ENCODE measurements around the gene COL25A1. TPM values are rescaled to one million over a fixed set of nuclear protein-coding genes. Genes with fewer than 3 reads are reported as not detected.

COL25A1 gene
- total RNA-seq, 1 donor from 2014 or later: 4.3 TPM

GRCh38 chr4:108946237-108946636 is 356.2 kb downstream of the COL25A1 start:
- no peak for DNase-seq (ENCODE audit: low read depth)
- Histone ChIP-seq H3K27me3 (ENCODE audit: control insufficient read depth, insufficient read depth, low read length) (no peaks in the 10 kb centered on the region), H3K36me3 (ENCODE audit: control insufficient read depth, insufficient read depth, low read length) (no peaks in the 10 kb centered on the region), H3K4me3 (ENCODE audit: low read depth, low read length) (no peak overlapping the region)
- TF ChIP-seq, protein P1, sequence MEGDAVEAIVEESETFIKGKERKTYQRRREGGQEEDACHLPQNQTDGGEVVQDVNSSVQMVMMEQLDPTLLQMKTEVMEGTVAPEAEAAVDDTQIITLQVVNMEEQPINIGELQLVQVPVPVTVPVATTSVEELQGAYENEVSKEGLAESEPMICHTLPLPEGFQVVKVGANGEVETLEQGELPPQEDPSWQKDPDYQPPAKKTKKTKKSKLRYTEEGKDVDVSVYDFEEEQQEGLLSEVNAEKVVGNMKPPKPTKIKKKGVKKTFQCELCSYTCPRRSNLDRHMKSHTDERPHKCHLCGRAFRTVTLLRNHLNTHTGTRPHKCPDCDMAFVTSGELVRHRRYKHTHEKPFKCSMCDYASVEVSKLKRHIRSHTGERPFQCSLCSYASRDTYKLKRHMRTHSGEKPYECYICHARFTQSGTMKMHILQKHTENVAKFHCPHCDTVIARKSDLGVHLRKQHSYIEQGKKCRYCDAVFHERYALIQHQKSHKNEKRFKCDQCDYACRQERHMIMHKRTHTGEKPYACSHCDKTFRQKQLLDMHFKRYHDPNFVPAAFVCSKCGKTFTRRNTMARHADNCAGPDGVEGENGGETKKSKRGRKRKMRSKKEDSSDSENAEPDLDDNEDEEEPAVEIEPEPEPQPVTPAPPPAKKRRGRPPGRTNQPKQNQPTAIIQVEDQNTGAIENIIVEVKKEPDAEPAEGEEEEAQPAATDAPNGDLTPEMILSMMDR (IDR thresholded peaks at IDR 0.05; ENCODE audit: insufficient read depth, low read length, poor library complexity, severe bottlenecking): no peak

- TF ChIP-seq, protein P1 (IDR thresholded peaks at IDR 0.05; ENCODE audit: insufficient read depth, low read length, poor library complexity, severe bottlenecking): no peak
- DNase-seq (ENCODE audit: low read depth): no peak
- H3K4me3 ChIP-seq (ENCODE audit: low read depth, low read length): no peak overlapping the region
- H3K27me3 ChIP-seq (ENCODE audit: control insufficient read depth, insufficient read depth, low read length): no peaks in the 10 kb centered on the region
- H3K36me3 ChIP-seq (ENCODE audit: control insufficient read depth, insufficient read depth, low read length): no peaks in the 10 kb centered on the region
These were observed 358.4 kb downstream of the COL25A1 start for GRCh38 chr4:108943976-108944591.

- TF ChIP-seq, protein P1 (IDR thresholded peaks at IDR 0.05; ENCODE audit: insufficient read depth, low read length, poor library complexity, severe bottlenecking): no peak
- Histone ChIP-seq H3K36me3 (ENCODE audit: control insufficient read depth, insufficient read depth, low read length) (no peaks in the 10 kb centered on the region), H3K27me3 (ENCODE audit: control insufficient read depth, insufficient read depth, low read length) (no peaks in the 10 kb centered on the region), H3K4me3 (ENCODE audit: low read depth, low read length) (no peak overlapping the region)
- no peak for DNase-seq (ENCODE audit: low read depth)
These were observed 359.1 kb downstream of the COL25A1 start for GRCh38 chr4:108943371-108943770.

GRCh38 chr4:108941904-108942430 is 360.5 kb downstream of the COL25A1 start:
- no peaks in the 10 kb centered on the region for H3K27me3 ChIP-seq (ENCODE audit: control insufficient read depth, insufficient read depth, low read length)
- peak; percentile 32 for DNase-seq (ENCODE audit: low read depth)
- TF ChIP-seq, protein P1 (IDR thresholded peaks at IDR 0.05; ENCODE audit: insufficient read depth, low read length, poor library complexity, severe bottlenecking): no peak

GRCh38 chr4:108940634-108941033 is 361.8 kb downstream of the COL25A1 start:
- H3K36me3 ChIP-seq (ENCODE audit: control insufficient read depth, insufficient read depth, low read length): no peaks in the 10 kb centered on the region
- no peak for DNase-seq (ENCODE audit: low read depth)
- TF ChIP-seq, protein P1 (IDR thresholded peaks at IDR 0.05; ENCODE audit: insufficient read depth, low read length, poor library complexity, severe bottlenecking): no peak
- H3K4me3 ChIP-seq (ENCODE audit: low read depth, low read length): no peak overlapping the region
- no peaks in the 10 kb centered on the region for H3K27me3 ChIP-seq (ENCODE audit: control insufficient read depth, insufficient read depth, low read length)

More at GRCh38 chr4:108941904-108942430, 360.5 kb downstream of the COL25A1 start:
- Histone ChIP-seq H3K36me3 (ENCODE audit: control insufficient read depth, insufficient read depth, low read length) (no peaks in the 10 kb centered on the region), H3K4me3 (ENCODE audit: low read depth, low read length) (no peak overlapping the region)

DNA sequence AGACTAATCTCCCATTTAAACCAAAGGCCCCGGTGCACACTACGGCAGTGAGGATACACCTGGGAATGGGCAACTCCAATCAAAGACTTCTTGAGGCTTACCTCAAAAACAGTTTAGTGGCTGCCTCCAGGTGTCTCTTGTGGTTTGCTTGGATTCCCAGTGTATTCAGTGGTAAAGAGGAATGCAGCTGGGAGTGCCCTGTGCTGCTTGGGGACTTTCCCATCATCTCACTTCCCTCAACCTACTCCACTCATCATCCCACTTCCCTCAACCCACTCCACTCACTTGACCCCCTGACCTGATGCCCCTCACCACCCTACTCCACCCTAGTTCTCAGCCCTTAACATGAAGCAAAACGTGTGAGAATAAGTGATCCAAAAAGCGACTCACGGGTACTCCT is 362.3 kb downstream of the COL25A1 start:
- TF ChIP-seq, protein P1 (IDR thresholded peaks at IDR 0.05; ENCODE audit: insufficient read depth, low read length, poor library complexity, severe bottlenecking): no peak
- Histone ChIP-seq H3K4me3 (ENCODE audit: low read depth, low read length) (no peak overlapping the region), H3K27me3 (ENCODE audit: control insufficient read depth, insufficient read depth, low read length) (no peaks in the 10 kb centered on the region), H3K36me3 (ENCODE audit: control insufficient read depth, insufficient read depth, low read length) (no peaks in the 10 kb centered on the region)
- peak; percentile 63 for DNase-seq (ENCODE audit: low read depth)
